Nasal cavity respiratory epithelium epithelial cell of viscerocranial mucosa (primary cell): Measurements from ENCODE around the gene CAPN12. TPM values are rescaled to one million over a fixed set of nuclear protein-coding genes. Genes with fewer than 3 reads are reported as not detected.

ENCODE experiments used
- total RNA-seq: library from RNA; depleted of rRNA; stranded (reverse); fragments of >200 nt; gene quantifications from 2 replicates; pipeline ENCODE4 v1.2.3, GENCODE V29; 2014

Gene CAPN12, protein sequence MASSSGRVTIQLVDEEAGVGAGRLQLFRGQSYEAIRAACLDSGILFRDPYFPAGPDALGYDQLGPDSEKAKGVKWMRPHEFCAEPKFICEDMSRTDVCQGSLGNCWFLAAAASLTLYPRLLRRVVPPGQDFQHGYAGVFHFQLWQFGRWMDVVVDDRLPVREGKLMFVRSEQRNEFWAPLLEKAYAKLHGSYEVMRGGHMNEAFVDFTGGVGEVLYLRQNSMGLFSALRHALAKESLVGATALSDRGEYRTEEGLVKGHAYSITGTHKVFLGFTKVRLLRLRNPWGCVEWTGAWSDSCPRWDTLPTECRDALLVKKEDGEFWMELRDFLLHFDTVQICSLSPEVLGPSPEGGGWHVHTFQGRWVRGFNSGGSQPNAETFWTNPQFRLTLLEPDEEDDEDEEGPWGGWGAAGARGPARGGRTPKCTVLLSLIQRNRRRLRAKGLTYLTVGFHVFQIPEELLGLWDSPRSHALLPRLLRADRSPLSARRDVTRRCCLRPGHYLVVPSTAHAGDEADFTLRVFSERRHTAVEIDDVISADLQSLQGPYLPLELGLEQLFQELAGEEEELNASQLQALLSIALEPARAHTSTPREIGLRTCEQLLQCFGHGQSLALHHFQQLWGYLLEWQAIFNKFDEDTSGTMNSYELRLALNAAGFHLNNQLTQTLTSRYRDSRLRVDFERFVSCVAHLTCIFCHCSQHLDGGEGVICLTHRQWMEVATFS
- 2.3 and 3.1 TPM in 2 replicates for total RNA-seq

GRCh38 chr19:38744298-38744681 is at the start of gene CAPN12:
Gene CAPN12, minus strand, starts transcription at chr19:38744474. Its CDS starts 309 bp downstream, at chr19:38744165.

GRCh38 chr19:38788478-38789243 is 44.4 kb upstream of the CAPN12 start, which contains the start of gene LGALS7B:
Gene LGALS7B, plus strand, starts transcription at chr19:38789200. Its CDS starts 27 bp downstream, at chr19:38789227.

DNA sequence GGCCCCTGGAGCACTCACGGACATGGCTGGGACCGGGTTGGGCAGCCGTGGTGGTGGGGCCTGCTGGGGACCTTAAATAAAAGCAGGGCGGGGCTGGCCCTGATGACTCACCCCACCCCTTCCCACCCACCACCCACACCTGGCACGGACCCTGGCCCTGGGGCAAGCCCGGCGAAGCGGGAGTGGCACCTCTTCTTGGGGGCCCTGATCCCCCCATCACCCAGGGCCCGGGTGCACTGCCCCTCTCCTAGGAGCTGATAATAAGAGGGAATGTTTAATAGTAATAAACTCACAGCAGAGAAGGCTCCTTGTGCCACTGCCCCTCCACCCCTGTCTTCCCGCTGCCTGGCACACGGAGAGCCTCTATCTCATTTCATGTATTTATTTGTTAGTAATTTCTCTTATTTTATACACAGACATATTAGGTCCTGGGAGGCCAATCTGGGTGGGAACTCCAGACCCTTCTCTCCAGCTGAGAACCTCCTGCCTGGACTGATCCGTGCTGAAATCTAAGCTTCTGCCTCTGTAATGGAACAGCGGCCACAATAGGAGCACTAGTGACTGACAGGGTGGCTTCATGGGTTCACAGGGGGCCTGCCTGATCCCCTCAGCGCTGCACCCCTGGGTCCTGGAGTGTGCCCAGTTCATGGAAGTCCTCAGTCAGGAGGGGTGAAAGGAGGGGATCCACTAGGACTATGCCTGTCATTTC is 29.3 kb upstream of the CAPN12 start, which contains the start of gene LGALS7:
Gene LGALS7 (minus strand): TSS at position 49 of the 709 bp plus-strand sequence. CDS start 25 bp downstream, at position 24.

Other genes with a start within 250 kb of the CAPN12 start
- gene MAP4K1, start 126.5 kb downstream of the CAPN12 start, total RNA-seq, result 0.14 TPM in 1 of 2 replicates, not detected in the other
- 252 and 283 TPM in 2 replicates for gene EIF3K, start 125.3 kb downstream of the CAPN12 start, total RNA-seq
- gene ACTN4, start 96.8 kb downstream of the CAPN12 start, total RNA-seq, result 136 and 631 TPM in 2 replicates
- 12.6 and 32.1 TPM in 2 replicates for gene LGALS7, start 29.0 kb upstream of the CAPN12 start, total RNA-seq
- 263 and 754 TPM in 2 replicates for gene LGALS7B, start 44.7 kb upstream of the CAPN12 start, total RNA-seq
- 0.14 TPM in 1 of 2 replicates, not detected in the other for gene LGALS4, start 68.5 kb upstream of the CAPN12 start, total RNA-seq
- gene ECH1, start 87.3 kb upstream of the CAPN12 start, total RNA-seq, result 62.2 and 94.8 TPM in 2 replicates
- 160 and 186 TPM in 2 replicates for gene HNRNPL, start 105.5 kb upstream of the CAPN12 start, total RNA-seq
- 10.5 and 20.8 TPM in 2 replicates for gene RINL, start 133.8 kb upstream of the CAPN12 start, total RNA-seq
- 46.8 and 52.8 TPM in 2 replicates for gene SIRT2, start 155.1 kb upstream of the CAPN12 start, total RNA-seq
- gene NFKBIB, start 155.5 kb upstream of the CAPN12 start, total RNA-seq, result 22.9 and 34.5 TPM in 2 replicates
- not detected in 2 replicates for gene CCER2, start 167.7 kb upstream of the CAPN12 start, total RNA-seq
- gene SARS2, start 186.3 kb upstream of the CAPN12 start, total RNA-seq, result 9.6 and 11.0 TPM in 2 replicates
- 48.6 and 86.1 TPM in 2 replicates for gene MRPS12, start 186.5 kb upstream of the CAPN12 start, total RNA-seq
- 12.3 and 16.2 TPM in 2 replicates for gene FBXO17, start 231.3 kb upstream of the CAPN12 start, total RNA-seq